Measurements from ENCODE around the gene DPYSL5.

Gene DPYSL5

DNA sequence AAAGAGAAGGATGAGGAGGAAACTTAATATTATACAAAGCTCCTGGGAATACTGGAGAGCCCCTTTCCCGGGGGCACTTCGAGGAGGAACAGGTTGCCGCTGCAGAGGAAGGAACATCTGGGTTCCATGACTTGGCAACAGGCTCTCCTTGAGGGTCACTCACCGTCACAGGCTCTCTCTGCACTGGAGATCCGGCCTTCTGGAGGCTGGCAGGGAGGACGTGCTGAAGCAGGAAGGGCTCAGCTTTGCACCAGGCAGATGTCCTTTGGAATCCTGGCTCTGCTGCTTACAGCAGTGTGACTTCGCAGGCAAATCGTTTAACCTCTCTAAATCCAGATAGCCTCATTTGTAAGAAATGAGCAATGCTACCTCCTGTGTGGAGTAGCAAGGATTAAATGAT lies 2.9 kb upstream of the DPYSL5 start:
- in situ Hi-C loops (cut with MboI; ENCODE audit: low sequenced_read_pairs): loop anchor here (10.0 kb wide), 1 partner anchor 170 kb away; no protein-coding TSS in a partner anchor

DNA sequence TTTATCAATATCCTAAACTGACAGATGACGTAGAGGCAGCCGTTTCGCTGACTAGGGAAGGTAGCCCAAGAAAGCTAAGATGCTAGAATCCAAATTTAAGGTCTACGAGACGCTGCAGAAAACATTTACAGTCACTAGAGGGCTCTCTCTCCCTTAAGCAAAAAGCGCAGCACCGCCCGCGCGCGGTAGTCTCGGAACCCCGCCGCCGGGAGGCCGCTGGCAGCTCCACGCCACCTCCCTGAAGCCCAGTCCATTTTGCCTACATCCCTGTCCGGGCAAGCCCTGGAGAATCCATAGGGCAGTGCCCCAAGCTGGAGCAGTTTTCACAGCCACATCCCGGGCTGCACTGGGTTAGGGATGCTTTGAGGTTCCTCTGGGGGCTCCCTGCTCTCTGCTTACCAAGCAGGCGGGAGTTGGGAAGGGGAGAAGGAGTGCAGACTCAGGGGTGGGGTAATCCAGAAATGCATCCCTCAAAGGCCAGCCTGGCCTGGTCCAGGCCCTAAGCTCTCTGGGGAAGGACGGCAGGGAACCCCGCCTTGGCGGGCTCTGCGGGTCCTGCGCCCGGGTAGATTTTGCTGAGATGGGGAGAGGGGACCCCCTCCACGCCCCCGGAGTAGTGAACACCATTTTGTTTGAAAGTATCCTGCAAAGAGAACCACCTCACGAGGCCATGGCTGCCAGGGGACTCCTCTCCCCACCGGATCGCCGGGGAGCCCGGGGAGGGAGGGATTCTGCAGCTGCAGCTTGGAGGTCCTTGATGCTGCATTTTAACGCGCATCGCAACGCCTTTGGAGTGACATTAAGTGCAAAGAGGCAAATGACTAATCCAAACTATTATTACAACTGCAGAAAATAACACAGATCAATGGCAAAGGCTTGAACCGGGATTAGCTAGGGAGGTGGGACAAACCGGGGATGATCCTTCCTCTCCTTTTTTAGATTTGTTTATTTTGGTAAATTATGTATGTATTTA lies 1.3 kb upstream of the DPYSL5 start:
- in situ Hi-C loops (cut with MboI; ENCODE audit: low sequenced_read_pairs): loop anchor here (10.0 kb wide), 1 partner anchor 168 kb away; no protein-coding TSS in a partner anchor

DNA sequence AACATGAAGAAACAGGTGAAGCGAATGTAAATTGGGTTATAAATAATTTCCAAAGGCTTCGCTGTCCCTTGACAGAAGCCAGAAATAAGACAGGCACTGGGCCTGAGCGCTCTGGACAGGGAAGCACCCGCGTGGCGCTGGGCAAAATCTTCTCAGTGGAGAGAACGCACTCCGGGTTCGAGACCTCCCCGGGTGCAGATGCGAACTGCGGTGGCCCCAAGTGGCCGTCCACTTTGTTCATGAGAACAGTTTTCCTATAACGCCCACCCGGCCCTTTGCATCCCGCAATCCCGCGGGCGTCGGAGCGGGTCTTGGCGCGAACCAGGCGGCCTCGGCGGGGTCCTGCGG lies 651 bp upstream of the DPYSL5 start:
- in situ Hi-C loops (cut with MboI; ENCODE audit: low sequenced_read_pairs): loop anchor here (10.0 kb wide), 1 partner anchor 168 kb away; no protein-coding TSS in a partner anchor

DNA sequence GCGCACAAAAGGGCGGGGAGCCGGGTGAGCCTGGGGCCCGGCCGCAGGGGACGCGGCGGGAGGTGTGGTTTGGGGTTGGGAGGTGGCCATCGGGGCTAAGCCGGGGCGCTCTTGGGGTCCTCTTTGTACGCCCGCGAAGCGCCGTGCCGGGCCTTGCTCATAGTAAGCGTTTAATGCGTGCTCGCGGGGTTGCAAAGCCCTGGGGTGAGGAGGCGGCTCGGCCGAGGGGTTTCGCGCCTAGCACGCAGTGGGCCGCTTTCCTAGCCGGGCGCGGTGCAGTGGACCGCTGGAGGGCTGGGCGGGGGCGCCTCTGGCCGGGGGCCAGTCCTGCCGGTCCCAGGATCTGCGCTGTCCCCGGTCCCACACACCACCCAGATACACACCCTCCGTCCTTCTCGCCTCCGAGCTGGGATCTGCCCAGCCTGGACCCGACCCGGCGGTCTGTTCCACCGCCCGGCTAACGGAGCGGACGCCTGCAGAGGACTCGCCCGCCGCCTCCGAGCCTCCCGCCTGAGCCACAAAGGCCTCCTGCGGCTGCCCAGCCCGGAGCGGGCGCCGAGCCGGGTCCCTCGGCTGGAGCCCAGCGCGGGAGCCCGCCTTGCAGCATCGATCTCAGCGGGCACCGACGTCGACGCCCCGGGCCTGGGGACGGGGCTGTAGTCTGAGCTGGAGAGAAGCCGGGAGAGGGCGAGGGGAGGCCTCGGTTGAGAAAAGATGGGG lies 564 bp downstream of the DPYSL5 start:
- in situ Hi-C loops (cut with MboI; ENCODE audit: low sequenced_read_pairs): loop anchor here (10.0 kb wide), 1 partner anchor 166 kb away; no protein-coding TSS in a partner anchor

DNA sequence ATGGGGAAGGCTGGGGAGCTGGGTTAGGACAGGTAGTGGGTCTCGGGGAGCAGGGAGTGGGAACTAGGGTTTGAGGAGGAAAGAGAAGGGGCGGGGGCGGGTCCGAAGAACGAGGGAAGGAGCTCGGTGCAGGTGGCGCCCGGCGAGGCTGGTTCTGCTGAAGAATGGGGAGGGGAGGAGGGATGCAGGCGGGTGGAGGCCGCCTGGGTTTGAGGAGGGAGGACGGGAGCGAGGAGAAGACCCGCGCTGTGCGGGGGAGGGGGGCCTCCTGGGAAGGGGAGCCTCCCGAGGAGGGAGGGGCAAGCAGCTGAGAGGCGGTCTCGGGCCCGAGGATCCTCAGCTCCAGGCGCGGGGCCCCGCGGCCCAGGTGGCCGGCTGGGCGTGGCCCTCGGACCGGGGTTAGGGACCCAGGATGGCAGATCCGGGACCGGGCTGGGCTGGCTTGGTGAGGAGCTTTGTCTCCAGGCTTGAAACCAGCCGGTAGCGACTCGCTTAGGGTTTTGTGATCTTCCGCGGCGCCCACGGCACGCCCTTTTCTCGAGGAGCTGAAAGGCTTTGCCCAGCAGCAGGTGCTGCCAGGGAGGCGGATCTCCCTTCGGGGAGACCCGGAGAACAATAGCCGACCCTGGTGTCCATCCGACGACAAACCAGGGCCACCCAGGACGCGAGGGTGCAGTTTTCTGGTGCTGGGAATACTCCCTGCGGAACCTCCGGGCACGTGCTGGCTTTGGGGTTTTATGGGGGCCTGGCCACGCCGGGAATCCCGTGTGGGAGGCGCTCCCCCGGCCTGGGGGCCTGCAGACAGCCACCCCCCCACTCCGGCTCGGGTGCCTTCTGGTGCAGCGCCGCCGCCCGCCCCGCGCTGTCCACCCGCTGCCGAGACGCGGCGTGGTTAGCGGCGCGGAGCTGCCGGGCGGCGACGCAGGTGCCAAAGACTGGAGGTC lies 1.4 kb downstream of the DPYSL5 start:
- in situ Hi-C loops (cut with MboI; ENCODE audit: low sequenced_read_pairs): loop anchor here (10.0 kb wide), 1 partner anchor 165 kb away; no protein-coding TSS in a partner anchor

DNA sequence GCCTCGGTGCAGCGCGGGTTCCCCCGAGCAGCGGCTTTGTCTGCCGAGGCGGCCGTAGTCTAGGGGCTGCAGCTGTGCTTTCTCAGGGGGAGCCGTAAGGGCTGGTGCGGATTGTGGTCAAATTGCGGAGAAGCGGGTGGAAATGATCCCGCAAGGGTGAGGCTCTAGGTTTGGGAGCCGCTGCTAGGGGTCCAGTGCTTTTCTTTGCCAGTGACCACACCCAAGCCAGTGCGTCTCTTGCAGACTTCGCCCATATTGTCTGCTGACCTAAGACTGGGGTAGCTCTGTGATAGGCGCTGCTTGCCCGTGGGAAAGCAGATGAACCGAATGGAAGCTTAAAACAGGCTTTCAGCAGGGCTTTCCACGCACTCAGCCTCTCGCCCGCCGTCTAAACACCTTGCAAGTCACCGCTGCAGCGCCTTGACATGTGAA lies 2.1 kb downstream of the DPYSL5 start:
- in situ Hi-C loops (cut with MboI; ENCODE audit: low sequenced_read_pairs): loop anchor here (10.0 kb wide), 1 partner anchor 165 kb away; no protein-coding TSS in a partner anchor

DNA sequence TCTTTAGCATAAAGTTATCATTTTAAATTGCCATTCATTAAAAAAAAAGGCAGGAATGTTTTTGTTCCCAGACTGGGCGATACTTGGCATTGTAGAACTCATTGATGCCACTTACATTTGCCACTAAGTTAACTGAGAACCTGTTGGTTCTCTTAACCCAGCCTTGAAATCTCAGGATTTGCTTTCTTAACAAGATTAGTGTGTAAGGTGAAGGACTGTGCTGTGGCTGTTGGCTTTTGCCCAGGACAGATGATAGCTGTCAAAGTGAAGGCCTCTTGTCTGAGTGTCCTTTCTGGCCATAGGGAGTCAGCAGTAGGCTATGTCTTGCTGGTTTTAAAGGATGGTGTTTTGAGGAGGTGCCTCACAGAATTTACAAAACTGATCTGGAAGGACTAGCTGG lies 2.6 kb downstream of the DPYSL5 start:
- in situ Hi-C loops (cut with MboI; ENCODE audit: low sequenced_read_pairs): no loop called here

DNA sequence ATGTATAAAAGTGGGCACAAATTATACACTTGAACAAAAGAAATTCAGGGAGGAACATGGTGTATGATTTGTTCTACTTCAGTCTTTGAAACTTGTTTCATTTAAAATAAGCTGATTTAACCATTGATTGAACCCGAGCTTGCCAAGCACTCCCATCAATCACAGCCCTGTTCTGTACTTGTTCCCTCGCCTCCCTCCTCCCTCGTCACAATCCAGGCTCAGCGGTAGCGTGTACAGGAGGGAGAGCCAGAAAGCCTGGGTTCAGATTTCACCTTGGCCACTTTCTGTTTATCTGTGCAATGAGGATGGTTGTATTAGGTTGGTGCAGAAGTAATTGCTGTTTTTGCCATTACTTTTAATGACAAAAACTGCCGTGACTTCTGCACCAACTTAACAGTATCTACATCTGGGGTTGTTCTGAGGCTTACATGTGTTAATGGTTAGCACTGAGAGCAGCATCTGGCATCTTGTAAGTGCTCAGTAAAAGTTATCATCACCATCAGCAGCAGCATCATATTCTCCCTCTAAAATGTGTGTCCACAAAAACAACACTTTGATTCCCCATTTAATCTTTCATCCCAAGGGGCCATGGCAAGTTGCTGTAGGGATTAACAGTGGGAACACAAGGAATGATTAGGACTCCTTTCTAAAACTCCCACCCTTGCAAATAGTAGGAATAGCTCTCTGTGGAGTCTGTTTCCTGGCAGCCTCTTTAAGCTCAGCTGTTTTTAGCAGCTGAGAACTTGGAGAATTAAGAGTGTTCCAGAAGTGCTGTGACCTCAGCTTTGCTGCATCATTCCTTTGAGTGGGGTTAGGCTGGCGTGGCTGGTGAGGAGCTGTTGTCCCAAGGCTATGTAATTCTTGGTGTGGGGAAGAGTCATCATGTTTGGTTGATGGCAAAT lies 4.7 kb downstream of the DPYSL5 start:
- in situ Hi-C loops (cut with MboI; ENCODE audit: low sequenced_read_pairs): no loop called here

DNA sequence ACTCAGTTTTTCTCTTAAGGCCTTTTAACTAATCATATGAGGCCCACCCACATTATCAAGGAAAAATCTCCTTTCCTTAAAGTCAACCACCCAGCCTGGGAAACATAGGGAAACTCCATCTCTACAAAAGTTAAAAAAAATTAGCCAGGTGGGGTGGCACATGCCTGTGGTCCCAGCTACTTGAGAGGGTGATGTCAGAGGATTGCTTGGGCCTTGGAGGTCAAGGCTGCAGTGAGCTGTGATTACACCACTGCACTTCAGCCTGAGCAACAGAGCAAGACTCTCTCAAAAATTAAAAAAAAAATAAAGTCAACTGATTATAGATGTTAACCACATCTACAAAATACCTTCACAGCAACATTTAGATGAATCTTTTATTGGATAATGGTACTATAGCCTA lies 5.8 kb downstream of the DPYSL5 start:
- in situ Hi-C loops (cut with MboI; ENCODE audit: low sequenced_read_pairs): no loop called here

DNA sequence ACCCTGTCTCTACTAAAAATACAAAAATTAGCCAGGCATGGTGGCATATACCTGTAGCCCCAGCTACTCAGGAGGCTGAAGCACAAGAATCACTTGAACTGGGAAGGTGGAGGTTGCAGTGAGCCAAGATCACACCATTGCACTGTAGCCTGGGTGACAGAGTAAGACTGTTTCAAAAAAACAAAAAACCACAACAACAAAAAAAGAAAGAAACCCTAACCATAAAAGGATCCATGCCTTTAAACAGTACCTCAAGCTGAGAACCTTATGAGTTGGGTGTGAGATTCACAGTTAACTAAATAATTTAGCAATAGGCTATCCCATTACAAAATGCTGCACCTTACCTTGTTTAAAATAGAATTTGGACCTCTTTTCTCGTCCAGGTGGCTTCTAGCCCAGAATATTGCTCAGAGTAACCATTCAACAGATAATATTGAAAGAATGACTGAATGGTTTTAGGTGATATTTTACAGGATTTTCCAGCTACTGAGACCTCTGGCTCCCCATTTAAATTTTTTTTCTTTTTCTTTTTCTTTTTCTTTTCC lies 6.4 kb downstream of the DPYSL5 start:
- in situ Hi-C loops (cut with MboI; ENCODE audit: low sequenced_read_pairs): no loop called here

DNA sequence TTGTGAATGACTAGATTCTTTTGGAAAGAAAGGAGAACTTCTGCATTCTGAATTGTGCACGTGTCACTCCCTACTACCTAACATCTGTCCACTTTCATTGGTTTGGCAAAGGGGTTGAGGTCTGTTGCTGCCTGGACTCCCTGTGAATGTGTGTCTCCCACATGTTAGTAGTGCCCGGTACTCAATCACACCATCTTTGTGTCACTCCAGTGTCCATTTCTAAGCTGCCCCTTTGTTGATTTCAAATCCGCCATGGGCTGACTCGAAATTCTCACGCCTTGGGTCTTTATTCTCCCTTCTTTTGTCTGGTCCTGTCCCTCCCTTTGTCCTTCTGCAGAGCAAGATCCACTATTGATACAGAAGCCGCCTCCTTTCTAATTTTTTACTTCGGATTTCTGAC lies 7.5 kb downstream of the DPYSL5 start:
- in situ Hi-C loops (cut with MboI; ENCODE audit: low sequenced_read_pairs): no loop called here

DNA sequence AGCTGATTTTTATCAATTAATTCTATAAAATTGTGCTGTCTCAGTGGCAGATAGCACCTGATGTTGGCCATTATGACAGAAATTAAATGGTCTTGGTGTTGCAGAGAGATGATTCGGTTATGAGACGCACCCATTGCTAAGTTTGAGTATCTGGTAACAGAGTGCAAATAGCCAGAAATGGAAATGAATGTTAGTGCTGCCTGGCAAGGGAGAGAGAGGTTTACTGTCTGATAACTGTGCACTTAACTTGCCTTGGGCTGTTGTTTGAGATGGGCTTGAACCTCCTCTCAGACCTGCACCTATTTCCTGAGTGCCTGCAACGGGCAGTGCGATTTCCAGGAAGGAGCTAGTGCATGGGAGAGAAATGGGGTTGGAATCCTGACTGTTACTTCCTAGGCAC lies 11.7 kb downstream of the DPYSL5 start:
- in situ Hi-C loops (cut with MboI; ENCODE audit: low sequenced_read_pairs): no loop called here

DNA sequence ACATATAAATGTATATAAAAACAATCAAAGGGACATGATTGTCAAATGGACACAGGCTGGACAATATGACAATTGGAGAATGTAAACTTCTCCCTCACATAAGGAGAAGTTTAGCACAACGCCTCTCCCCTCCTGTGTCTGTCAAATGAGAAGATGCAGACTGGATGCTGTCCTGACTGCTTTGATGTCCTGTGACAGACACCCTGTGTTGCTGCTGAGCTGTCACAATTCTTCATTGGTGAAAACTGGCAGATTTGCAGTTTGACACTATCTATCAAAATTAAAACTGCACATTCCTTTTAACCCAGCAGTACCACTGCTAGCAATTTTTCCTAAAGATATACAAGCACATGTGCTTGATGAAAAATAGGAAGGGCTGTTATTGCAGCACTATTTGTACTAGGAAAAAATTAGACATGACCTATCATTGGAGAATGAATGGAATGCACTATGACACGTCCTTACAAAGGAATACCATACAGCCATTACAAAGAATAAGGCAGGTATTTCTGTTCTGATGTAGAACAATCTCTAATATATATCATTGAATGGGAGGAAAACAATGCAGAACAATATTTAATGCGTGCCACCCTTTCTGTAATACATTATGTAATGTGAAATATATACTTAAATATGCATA lies 12.4 kb downstream of the DPYSL5 start:
- in situ Hi-C loops (cut with MboI; ENCODE audit: low sequenced_read_pairs): no loop called here

DNA sequence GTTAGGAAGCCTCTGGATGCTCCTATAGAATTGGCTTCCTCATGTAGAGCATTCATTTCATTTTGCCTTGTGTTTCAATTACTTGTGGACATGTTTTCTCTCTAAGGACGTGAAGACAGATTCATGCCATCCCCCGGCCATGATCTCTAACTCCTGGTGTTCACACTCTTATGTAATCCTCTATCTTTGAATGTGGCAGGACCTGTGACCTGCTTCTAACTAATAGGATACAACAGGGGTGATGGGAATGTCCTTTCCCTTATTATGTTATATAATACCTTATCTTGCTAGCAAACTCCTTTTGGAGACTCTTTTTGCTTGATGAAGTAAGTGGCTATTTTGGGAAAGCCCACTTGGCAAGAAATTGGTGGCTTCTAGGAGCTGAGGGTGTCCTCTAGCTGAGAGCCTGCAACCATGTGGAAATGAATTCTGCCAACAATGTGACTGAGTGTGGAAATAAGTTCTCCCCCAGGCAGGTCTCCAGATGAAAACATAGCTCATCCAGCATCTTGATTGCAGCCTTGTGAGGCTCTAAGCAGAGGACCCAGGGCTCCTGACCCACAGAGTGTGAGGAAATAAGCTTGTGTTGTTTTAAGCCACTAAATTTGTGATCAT lies 13.8 kb downstream of the DPYSL5 start:
- in situ Hi-C loops (cut with MboI; ENCODE audit: low sequenced_read_pairs): no loop called here

DNA sequence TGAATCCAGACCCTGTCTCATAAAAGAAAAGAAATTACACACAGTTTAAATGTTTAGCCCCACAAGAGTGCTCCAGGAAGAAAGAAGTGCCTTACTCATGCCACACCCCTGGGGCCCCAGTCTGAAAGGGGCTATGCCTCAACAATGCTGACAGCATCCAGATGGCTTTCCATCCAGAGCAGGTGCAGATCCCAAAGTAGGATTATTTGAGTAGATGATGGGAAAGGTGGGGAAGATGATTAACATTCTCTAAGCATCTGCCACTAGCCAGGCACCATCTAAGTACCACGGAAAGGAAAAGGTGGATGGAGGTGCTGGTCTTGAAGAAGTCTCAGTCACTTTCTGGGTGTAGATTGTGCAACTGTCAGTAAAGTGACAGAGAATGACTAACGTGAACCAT lies 16.3 kb downstream of the DPYSL5 start:
- in situ Hi-C loops (cut with MboI; ENCODE audit: low sequenced_read_pairs): no loop called here

DNA sequence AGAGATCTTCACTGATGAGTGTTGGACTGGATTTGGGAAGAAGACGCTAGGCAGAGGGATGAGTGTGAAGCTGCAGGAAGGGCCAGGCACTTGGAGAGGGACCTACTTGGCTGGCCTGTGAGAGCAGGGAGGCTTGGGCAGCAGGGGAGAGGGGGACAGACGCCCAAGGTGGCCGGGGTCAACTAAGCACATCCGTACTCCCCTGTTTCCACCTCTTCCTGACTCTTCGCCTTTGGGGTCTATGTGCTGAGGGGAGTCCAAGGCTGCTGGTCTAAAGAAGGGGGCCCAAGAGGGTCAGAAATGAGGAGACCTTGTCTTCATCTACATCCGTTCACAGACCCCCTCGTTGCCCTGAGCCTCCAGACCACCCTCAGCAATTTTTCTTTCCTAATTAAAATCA lies 16.7 kb downstream of the DPYSL5 start:
- in situ Hi-C loops (cut with MboI; ENCODE audit: low sequenced_read_pairs): no loop called here

DNA sequence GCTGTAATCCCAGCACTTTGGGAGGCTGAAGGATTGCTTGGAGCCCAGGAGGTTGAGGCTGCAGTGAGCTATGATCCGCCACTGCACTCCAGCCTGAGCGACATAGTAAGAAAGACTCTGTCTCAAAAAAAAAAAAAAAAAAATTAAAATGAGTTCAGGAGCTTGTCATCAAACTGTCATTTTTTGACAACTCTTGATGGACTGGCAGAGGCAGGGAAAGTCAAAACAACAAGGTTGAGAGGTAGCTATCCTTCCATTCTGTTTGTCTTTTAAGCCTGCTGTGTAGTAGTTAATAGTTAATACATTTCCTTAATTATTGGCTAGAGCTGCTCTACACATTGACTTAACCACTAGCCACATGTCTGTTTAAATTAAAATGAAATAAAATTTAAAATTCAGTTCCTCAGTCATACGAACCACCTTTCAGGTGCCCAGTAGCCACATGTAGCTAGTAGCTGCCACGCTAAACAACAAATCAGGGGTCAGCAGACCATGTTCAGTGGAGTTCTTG lies 22.7 kb downstream of the DPYSL5 start:
- in situ Hi-C loops (cut with MboI; ENCODE audit: low sequenced_read_pairs): no loop called here

DNA sequence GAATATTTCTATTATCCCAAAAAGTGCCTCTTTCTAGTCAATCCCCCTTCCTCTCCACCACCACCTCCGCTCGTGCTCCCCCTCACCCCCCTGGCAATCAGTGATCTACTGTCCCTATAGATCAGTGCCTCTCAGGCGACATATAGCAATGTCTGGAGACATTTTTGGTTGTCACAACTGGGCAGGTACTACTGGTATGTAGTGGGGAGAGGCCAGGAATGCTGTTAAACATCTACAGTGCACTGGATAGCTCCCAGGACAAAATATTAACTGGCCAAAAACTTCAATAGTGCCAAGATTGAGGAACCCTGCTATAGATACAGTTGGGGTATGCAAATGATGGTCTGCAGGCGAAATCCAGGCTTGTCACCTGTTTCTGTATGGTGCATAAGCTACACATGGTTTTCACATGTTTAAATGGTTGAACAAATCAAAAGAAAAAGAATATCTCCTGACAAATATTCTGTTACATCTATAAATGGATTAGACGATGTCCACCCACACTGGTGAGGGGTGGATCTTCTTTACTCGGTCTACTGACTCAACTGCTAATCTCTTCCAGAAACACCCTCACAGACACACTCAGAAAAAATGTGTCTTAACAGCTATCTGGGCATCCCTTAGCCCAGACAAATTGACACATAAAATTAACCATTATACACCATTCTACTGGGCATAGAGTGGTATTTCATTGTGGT lies 25.5 kb downstream of the DPYSL5 start:
- in situ Hi-C loops (cut with MboI; ENCODE audit: low sequenced_read_pairs): no loop called here

Data from HL-60/S4 treated with retinoic acid at 250 ng/mL for 4 days and 3 days (cell line).